22Rv1 (cell line): ENCODE data around the gene KCNJ6.

Experiments used
- ZFX ChIP-seq: fragments of 450-650 bp; IDR thresholded peaks from 2 replicates; pipeline ENCODE4 v1.6.1; 2017; ENCODE audit warnings: antibody characterized with exemption, borderline replicate concordance
- TF ChIP-seq, protein P1 (sequence below): fragments of 450-650 bp; IDR thresholded peaks from 2 replicates; pipeline ENCODE4 v1.5.1; 2017; ENCODE audit warnings: mild to moderate bottlenecking

- TF ChIP-seq, protein P1, sequence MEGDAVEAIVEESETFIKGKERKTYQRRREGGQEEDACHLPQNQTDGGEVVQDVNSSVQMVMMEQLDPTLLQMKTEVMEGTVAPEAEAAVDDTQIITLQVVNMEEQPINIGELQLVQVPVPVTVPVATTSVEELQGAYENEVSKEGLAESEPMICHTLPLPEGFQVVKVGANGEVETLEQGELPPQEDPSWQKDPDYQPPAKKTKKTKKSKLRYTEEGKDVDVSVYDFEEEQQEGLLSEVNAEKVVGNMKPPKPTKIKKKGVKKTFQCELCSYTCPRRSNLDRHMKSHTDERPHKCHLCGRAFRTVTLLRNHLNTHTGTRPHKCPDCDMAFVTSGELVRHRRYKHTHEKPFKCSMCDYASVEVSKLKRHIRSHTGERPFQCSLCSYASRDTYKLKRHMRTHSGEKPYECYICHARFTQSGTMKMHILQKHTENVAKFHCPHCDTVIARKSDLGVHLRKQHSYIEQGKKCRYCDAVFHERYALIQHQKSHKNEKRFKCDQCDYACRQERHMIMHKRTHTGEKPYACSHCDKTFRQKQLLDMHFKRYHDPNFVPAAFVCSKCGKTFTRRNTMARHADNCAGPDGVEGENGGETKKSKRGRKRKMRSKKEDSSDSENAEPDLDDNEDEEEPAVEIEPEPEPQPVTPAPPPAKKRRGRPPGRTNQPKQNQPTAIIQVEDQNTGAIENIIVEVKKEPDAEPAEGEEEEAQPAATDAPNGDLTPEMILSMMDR: no peak
- no peak for TF ChIP-seq ZFX
Measured at GRCh38 chr21:37767984-37768383, 148.3 kb downstream of the KCNJ6 start.
